ENCODE results near the gene WDR26.
A peak's percentile ranks its signal among the peaks of the same experiment; 100 is the strongest.

- TF ChIP-seq CTCF (conservative IDR thresholded peaks at IDR 0.05) (peak; percentile 21; the same call in 1 of the 2 replicates), ZFX (IDR thresholded peaks at IDR 0.05) (peak; percentile 78)
Observed at GRCh38 chr1:224434691-224435317, at the start of gene WDR26.
